GM21786 (cell line): ENCODE results near the gene PIK3R2.
"Not testable (repeated sequence)": the region's sequence is repeated elsewhere in the genome, so short reads cannot be mapped to it uniquely, and the experiment has no call there.

Experiments
- ATAC-seq: cut with Tn5 transposase; IDR thresholded peaks from one replicate; pipeline ENCODE4 v1.9.1; 2021; ENCODE audit not compliant: unreplicated experiment

Gene PIK3R2

GRCh38 chr19:18152442-18152816 lies 534 bp upstream of the PIK3R2 start:
- ATAC-seq: peak; percentile 70

- no peak for ATAC-seq
Measured at GRCh38 chr19:18153556-18154134, 682 bp downstream of the PIK3R2 start.

- ATAC-seq: no peak
Measured at GRCh38 chr19:18155095-18156087, 2.4 kb downstream of the PIK3R2 start.

- ATAC-seq: no peak
Measured at GRCh38 chr19:18156268-18156667, 3.3 kb downstream of the PIK3R2 start.

GRCh38 chr19:18156841-18157464 lies 4.0 kb downstream of the PIK3R2 start:
- ATAC-seq: no peak

- ATAC-seq: no peak
Measured at GRCh38 chr19:18157465-18158063, 4.6 kb downstream of the PIK3R2 start.

- no peak for ATAC-seq
Measured at GRCh38 chr19:18158467-18158866, 5.5 kb downstream of the PIK3R2 start.

GRCh38 chr19:18159059-18159616 lies 6.2 kb downstream of the PIK3R2 start:
- not testable (repeated sequence) for ATAC-seq

- no peak for ATAC-seq
Measured at GRCh38 chr19:18159810-18160209, 6.8 kb downstream of the PIK3R2 start.

GRCh38 chr19:18160493-18160970 lies 7.6 kb downstream of the PIK3R2 start:
- no peak for ATAC-seq

GRCh38 chr19:18160971-18161635 lies 8.1 kb downstream of the PIK3R2 start:
- ATAC-seq: no peak

GRCh38 chr19:18161636-18162002 lies 8.7 kb downstream of the PIK3R2 start:
- no peak for ATAC-seq

- ATAC-seq: no peak
Measured at GRCh38 chr19:18164072-18164471, 11.1 kb downstream of the PIK3R2 start.

- no peak for ATAC-seq
Measured at GRCh38 chr19:18165794-18166544, 13.0 kb downstream of the PIK3R2 start.

- ATAC-seq: no peak
Measured at GRCh38 chr19:18167011-18167410, 14.0 kb downstream of the PIK3R2 start.

GRCh38 chr19:18167975-18168645 lies 15.1 kb downstream of the PIK3R2 start:
- no peak for ATAC-seq

GRCh38 chr19:18168673-18169381 lies 15.9 kb downstream of the PIK3R2 start:
- no peak for ATAC-seq

- no peak for ATAC-seq
Measured at GRCh38 chr19:18170714-18171255, 17.8 kb downstream of the PIK3R2 start.
